GM19025 (cell line): ENCODE measurements around the gene RBM27.
"Not testable (repeated sequence)": the region's sequence is repeated elsewhere in the genome, so short reads cannot be mapped to it uniquely, and the experiment has no call there.

ENCODE experiments used
- ATAC-seq: cut with Tn5 transposase; IDR thresholded peaks from one replicate; pipeline ENCODE4 v1.9.1; 2021; ENCODE audit warnings: mild to moderate bottlenecking, low read depth, moderate library complexity; ENCODE audit not compliant: unreplicated experiment

The RBM27 gene

DNA sequence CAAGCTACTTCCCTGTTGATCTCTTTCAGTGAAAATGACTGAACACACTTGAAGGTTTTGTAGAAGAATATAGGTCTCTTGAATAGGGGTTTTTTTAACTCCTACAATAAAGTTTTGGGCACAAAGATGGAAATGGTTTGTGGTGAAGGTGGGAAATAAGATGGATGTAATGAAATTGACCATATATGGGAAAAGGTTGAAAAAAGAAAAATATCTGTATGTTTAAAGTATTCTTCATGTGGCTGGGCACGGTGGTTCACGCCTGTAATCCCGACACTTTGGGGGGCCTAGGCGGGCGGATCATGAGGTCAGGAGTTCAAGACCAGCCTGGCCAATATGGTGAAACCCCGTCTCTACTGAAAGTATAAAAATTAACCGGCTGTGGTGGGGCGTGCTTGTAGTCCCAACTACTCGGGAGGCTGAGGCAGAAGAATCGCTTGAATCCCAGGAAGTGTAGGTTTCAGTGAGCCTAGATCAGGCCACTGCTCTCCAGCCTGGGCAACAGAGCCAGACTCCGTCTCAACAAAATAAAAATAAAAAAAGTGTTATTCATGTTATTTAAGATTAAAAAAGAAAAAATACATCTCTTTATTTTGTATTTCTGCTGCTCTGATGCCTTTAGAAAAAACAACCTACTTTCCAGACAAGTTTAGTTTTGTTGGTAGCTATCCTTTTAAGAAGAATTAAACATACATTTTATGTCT is 2.2 kb downstream of the RBM27 start:
- ATAC-seq, result no peak

DNA sequence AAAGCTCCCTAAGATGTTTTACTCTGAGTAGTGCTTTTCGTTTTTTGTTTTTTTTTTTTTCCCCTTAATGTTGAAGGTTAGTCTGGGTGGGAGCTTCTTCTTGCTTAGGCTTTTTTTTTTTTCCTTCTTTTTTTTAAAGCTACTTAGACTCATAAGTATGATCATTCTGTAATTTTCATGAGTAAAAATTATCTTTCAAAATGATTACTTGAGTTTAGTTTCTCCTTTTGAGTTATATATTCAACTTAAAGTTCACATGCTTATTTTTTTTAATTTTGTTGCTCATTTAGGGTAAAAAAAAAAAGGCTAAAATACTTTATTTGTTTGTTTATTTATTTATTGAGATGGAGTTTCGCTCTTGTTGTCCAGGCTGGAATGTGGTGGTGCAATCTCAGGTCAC is 2.9 kb downstream of the RBM27 start:
- ATAC-seq, result no peak

DNA sequence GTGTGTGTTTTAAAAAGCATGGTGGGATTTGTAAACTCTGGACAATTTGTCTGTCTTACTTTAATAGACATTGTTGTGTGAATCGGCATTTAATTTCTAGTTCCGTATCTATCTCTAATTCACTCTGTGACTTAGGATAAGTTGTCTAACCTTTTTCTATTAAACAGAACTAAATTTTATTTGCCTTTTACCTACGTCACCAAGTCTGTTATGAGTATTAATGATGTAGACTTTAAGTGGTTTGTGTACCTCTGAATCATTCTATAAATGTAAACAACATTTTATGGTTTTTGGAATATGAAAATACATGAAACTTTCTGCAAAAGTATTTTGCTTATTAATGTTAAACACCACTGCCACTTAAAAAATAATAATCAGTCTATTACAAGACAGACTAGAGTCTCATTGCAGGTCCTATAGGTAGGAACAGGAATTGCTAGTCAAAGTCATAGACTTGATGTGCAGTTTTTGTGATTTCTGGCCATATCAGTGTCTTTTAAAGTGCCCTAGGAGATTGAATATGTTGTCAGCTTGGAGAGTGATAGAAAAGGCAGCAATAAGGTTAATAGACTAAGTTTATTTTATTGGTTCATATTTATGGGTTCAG is 5.6 kb downstream of the RBM27 start:
- ATAC-seq, result no peak

DNA sequence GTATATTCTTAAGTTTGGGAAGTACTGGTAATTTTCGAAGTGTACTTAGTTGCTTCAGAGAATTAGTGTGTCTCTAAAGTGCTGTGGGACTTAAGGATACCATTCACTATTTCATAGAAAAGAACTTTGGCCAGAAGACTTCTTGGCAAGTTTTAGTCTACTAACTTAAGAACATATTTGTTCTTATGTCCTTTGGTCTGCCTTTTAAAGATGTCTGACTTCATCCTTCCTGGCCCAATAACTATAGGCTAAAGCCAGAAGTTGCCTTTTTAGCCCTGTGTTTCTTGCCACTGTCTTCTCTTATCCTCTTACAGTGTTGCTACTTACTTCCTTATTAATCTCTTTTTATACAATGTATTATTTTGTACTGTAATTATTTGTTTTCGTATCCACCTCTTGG is 6.3 kb downstream of the RBM27 start:
- ATAC-seq, result no peak

DNA sequence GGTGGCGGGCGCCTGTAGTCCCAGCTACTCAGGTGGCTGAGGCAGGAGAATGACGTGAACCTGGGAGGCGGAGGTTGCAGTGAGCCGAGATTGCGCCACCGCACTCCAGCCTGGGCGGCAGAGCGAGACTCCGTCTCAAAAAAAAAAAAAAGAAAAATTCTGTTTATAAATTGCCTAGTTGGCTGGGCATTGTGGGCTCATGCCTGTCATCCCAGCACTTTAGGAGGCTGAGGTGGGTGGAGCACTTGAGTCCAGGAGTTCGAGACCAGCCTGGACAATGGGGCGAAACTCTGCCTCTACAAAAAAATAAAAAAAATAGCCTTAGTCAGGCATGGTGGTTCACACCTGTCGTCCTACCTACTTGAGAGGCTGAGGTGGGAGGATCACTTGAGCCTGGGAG is 7.4 kb downstream of the RBM27 start:
- ATAC-seq, result not testable (repeated sequence)

DNA sequence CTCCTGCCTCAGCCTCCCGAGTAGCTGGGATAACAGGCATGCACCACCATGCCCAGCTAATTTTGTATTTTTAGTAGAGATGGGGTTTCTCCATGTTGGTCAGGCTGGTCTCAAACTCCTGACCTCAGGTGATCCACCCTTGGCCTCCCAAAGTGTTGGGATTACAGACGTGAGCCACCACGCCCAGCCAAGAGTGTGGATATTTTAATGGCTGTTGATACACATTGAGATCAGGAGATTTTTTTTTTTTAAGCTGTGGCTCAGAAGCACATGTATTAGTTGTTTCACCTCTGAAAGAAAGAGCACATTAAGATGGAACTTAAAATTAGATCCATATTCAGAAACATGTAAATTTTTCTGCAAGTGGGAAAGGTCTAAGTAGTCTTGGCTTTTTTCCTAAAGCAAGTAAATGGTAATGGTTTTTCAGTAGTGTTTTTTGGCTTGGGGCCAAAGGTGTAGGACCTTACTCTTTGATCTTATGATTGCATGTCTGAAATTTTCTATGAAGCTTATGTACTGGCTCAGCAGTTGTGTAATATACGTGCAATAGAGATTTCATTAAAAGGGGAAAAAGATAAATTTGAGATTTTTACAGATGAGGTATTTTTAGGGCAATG is 9.9 kb downstream of the RBM27 start:
- ATAC-seq, result no peak

DNA sequence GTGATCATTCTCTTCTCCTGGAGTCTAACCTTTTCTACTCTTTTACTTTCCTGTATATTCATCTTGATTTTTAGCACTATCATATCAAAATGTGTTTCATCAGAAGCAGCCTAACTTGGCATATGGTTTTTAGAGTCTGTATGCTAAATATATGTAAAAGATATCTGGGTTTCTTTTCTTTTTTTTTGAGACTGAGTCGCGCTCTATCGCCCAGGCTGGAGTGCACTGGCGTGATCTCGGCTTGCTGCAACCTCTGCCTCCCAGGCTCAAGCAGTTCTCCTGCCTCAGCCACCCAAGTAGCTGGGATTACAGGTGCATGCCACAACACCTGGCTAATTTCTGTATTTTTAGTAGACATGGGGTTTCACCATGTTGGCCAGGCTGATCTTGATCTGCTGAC is 11.5 kb downstream of the RBM27 start:
- not testable (repeated sequence) for ATAC-seq

DNA sequence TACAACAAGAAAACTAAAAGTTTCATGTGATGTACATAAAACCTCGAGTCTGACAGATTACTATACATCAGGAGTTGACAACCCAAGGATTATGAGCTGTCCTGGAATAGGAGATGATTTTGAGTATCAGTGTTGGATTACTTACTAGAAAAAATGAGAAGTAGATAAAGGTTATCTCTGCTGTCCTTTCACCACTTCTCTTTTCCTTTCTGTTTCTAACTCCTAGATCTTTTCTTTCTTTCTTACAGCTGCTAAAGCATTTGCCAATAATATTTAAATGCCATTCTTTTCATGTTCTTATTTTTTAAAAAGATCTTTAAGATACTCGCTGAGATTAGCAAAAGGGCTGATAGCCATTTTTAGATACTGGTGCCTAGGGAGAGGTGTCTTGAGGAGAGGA is 14.8 kb downstream of the RBM27 start:
- no peak for ATAC-seq

DNA sequence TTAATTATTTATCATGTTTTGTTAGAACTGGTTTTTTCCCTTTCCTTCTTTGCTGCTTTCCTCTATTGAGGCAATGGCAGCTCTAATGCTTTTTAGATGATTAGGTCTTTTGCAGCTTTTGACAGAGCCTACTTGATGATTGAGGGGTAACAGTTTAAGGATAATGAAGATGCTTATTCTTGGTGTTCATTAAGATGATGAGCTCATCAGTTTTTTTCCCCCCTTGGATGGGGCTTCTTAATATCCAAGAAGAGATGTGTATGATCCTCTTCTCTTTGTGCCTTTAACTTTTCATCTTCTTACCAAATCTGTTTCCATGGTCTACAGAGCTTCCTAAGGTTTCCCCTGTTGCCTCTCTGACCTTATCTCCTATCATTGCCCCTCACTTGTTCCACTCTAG is 15.8 kb downstream of the RBM27 start:
- no peak for ATAC-seq

DNA sequence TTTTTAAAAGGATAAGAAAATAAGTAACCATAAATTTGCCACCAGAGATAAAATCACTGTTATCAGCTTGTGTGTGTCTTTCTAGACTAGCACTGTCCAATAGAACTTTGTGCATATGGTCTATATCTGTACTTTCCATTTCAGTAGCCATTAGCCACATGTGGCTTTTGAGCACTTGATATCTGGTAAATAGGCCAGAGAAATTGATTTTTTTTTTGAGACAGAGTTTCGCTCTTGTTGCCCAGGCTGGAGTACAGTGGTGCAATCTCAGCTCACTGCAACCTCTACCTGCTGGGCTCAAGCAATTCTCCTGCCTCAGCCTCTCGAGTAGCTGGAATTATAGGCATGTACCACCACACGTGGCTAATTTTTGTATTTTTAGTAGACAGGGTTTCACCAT is 17.8 kb downstream of the RBM27 start:
- ATAC-seq, result no peak

DNA sequence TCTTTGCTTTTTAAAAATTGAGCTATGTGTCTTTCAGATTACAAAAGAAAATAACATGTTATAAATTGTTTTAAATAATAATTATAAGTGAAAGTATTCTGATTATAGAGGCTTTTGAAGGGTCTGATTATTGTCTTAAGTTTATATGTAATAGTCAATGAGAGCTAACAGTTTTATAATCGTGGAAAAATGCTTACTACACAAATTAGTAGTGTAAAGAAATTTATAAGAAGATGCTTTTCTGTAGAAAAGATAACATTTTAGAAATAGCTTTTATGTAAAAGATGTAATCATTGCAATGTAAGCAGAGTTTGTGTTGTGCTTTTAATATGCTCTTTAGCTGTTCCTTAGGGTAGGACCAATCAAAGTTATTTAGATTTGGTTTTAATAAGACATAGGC is 18.6 kb downstream of the RBM27 start:
- no peak for ATAC-seq

DNA sequence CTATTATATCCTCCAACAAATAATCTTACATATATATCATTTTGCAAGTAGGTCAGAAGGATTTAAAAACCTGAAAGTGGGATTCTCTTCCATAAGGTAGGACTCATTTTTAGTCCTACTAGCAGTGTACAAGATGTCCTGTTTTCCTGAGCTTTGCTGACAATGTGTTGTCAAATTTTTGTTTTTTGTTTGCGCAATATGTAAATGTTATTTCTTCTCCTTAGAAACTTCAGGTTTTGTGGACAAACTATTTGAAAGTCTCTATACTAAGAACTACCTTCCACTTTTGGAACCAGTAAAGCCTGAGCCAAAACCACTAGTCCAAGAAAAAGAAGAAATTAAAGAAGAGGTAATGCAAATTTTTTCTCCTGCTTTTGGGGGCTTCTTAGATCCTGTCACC is 19.8 kb downstream of the RBM27 start:
- ATAC-seq, result no peak

DNA sequence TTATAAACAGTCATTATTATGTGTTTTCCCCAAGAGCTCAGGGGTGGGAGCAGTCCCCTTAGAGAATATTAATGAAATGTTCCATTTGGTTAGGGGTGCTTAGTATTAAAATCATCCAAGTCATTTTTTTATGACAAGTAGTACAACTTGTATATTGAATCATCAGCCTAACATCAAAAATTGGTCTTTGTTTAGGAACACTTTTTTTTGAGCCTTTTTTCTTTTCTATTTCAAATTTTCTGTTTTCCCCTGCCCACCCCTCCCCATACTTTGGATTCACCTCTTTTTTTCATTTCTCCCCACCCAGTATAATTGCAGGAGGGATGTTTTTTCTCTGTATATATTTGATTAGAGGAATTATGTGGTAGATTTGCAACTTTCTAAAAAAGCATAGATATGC is 25.8 kb downstream of the RBM27 start:
- no peak for ATAC-seq

DNA sequence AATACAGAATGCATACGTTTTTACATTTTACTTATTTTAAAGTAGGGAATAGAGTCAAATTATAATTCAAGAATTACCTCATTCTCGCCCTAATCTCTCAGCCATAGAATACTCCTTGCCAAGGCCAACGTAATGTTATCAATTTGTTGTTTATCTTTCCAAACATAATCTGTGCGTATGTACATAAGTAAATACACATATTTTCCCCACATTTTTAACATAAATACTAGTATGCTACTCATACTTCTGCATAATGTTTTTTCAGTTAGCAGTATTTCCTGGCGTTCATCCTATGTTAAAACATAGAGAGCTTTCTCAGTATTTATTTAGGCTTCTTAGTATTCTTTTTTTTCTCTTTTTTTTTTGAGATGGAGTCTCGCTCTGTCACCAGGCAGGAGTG is 28.8 kb downstream of the RBM27 start:
- ATAC-seq, result no peak

DNA sequence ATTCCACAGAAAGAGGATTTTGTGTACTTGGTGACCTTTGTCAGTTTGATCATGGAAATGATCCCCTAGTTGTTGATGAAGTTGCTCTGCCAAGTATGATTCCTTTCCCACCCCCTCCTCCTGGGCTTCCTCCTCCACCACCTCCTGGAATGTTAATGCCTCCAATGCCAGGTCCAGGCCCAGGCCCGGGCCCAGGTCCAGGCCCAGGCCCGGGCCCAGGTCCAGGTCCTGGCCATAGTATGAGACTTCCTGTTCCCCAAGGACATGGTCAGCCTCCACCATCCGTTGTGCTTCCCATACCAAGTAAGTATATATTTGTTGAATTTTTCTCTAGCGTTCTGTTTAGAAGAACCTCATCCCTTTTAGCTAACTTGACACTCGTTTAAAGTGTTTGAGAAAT is 30.0 kb downstream of the RBM27 start:
- ATAC-seq, result no peak

DNA sequence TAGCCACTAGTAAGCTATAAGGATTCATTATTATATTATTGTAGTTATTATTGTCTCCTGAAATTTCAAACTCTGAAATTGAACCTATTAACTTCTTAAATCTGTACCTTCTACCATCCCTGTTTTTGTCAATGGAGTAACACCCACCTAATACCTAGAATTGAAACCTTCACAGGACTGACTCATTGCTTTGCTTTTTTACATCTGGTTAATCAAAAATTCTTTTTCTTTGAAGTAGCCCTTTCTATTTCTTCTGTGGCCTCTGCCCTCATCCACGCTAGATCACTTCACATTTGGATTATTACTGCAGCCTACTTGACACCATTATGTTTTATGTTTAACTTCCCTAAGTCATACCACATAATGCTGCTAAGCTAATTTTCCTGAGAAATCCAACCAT is 35.6 kb downstream of the RBM27 start:
- no peak for ATAC-seq

DNA sequence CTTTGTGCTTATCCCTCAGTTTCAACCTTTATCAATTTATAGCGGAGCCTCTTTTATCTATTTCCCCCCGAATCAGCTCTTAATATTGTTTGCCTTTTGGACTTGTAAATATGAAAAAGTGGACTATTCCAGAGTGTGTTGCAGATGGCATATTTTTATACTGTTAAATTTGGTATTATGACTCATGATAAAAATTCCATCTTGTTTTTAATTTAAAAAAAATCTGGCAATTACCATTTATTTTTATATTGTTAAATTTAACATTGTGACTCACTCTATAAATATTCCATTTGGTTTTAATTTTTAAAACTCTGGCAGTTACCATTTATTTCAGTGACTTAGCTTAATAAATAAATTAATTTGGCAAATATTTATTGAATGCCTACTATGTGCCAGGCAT is 37.5 kb downstream of the RBM27 start:
- no peak for ATAC-seq

DNA sequence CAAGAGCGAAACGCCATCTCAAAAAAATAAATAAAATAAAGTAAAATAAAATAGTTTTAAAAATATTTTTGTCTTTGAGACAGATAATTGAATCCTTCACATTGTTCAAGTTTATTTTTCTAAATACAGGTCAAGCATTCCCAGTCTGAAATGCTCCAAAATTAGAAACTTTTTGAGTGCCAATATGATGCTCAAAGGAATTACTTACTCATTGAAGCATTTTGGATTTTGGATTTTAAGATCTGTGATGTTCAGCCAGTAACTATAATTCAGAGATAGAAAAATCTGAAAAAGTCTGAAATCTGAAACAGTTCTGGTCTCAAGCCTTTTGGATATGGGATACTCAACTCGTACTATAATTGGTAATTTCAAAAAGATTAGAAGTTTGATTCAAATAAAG is 39.8 kb downstream of the RBM27 start:
- ATAC-seq, result no peak

DNA sequence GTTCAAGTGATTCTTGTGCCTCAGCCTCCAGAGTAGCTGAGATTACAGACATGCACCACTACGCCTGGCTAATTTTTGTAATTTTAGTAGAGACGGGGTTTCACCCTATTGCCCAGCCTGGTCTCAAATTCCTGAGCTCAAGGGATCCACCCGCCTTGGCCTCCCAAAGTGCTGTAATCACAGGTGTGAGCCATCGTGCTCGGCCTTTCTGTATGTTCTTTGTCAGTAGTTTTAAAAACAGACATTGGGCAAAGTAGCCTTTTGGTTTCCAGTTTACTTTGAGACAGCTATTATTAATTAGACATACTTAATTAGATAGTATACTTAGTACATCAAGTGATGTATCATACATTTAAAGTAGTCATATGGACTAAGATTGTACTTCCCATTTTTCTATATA is 45.2 kb downstream of the RBM27 start:
- ATAC-seq, result no peak

DNA sequence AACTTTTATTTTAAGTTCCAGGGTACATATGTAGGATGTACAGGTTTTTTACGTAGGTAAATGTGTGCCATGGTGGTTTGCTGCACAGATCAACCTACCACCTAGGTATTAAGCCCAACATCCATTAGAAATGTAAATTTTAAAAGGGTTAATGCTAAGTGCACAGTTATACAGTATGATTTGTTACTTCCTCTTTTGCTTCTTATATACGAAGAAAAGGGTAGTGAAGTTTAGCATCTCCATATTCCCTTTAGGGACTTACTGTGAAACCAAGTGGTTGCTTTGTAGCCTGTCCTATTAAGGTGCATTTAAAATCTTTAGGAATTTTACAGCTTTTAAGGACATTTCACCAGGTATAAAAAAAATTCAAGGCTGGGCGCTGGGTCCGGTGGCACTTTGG is 46.4 kb downstream of the RBM27 start:
- ATAC-seq, result no peak
